8988T (cell line): ENCODE results near the gene B9D2.
A peak's percentile ranks its signal among the peaks of the same experiment; 100 is the strongest.
"Not testable (repeated sequence)": the region's sequence is repeated elsewhere in the genome, so short reads cannot be mapped to it uniquely, and the experiment has no call there.

Experiments
- DNase-seq: peaks from one replicate; pipeline ENCODE4 v3.0.0; 2011

B9D2 gene

DNA sequence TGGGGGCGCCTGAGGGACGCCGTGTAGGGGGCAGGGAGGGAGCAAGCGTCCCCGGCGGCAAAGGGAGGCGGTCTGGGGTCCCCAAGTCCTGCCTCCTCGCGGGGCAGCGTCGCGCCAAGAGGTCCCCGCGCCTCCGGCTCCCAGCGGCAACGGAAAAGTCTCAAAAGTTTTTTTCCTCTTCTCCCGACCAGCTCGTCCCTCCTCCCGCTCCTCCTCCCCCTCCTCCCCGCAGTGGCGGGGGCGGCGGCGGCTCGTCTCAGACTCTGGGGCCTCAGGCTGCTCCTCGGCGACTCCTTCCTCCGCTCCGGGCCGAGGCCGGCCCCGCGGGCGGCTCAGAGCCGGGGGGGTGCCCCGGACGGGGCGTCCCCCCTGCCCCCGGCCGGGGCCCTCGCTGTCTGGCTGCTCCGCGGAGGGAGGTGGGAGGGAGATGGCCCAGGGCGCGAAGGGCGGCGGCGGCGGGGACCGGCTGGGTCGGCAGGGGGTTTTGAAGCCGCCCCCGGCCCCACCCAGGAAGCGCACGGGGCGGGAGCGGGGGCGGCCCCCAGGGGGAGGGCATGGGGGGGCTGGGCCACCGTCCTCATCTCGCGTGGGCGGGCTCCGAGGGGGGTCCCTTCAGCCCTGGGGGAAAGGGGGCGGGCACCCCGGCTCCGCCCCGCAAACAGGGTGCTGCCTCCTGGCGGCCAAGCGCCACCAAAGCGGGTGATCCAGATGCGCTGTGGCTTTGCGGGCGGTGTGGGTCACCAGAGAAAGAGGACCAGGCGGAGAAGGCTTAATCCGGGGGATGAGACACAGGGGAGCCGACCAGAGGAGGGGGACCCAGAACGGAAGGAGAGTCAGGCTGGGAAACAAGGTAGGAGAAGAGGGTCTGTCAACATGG, 10.2 kb downstream of the B9D2 start, which contains the start of gene TGFB1:
Gene TGFB1 (minus strand): TSS at position 457 of the 877 bp plus-strand sequence. CDS start 878 bp downstream, outside the sequence.
- DNase-seq, result peak; percentile 86

DNA sequence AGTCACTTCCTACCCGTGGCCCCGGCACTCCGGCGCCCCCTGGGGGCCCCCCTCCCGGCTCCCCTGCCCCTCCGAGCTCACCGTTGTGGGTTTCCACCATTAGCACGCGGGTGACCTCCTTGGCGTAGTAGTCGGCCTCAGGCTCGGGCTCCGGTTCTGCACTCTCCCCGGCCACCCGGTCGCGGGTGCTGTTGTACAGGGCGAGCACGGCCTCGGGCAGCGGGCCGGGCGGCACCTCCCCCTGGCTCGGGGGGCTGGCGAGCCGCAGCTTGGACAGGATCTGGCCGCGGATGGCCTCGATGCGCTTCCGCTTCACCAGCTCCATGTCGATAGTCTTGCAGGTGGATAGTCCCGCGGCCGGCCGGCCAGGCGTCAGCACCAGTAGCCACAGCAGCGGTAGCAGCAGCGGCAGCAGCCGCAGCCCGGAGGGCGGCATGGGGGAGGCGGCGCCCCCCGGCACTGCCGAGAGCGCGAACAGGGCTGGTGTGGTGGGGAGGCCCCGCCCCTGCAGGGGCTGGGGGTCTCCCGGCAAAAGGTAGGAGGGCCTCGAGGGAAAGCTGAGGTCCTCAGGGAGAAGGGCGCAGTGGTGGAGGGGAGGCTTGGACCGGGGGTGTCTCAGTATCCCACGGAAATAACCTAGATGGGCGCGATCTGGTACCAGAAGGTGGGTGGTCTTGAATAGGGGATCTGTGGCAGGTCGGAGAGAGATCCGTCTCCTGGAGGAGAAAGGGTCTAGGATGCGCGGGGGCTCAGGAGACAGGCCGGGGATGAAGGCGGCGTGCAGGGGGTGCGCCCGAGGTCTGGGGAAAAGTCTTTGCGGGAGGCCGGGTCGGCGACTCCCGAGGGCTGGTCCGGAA, 11.1 kb downstream of the B9D2 start:
- peak; percentile 65 for DNase-seq

DNA sequence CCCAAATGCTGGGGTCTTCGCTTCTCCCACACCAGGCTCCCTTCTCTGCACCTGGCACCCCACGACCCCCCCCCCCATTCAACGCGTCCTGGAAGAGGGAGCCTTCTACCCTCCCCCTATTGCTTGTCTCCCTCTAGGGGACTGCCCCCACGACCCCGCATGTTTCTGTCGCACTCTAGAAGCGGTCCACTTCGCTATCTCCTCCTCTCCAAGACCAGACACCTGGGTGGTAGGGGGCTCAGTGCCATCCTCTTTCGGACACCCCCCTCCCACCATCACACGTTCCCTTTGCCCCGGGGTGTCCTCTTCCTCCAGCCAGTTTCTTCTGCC, 11.7 kb downstream of the B9D2 start:
- no peak for DNase-seq

DNA sequence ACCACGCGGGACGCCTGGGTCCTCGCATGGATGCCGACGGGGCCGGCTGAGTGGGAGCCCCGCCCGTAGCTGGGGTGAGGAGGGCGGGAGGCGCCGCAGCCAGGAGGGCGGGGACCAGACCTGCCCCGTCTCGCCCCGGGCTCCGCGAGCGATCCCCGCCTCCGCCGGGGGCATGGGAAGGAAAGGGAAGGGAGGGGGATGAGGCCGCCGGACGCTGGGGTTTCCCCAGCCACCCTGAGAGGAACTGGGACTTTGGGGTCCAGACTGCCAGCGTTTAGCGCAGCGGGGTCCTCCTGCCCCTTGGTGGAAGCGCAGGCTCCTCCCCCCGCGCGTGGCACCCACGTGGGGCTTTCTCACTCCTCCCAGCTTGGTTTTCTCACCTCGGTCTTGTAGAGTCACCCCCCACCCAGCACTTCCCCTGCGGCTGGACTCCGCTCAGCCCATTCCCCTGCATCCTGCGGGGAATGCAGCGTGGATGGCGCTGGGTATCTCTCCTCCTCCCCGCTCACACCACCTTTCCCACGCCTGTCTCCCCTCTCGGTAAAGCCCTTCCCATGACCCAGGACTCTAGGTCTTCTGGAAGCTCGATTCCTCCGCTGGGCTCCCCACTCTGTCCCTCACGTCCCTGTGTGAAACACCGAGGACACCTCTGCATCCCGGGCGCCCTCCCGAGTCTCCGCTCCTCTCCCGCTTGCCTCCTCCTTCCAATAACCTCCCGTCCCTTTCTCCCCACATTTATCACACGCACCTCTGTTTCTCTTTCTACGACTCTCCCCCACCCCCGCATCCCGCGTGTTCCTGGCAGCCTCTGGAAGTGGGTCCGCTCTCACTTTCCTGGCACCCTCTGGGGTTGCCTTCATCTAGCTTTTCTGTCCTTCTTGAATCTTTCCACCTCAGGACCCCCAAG, 12.4 kb downstream of the B9D2 start:
- DNase-seq, result peak; percentile 64

DNA sequence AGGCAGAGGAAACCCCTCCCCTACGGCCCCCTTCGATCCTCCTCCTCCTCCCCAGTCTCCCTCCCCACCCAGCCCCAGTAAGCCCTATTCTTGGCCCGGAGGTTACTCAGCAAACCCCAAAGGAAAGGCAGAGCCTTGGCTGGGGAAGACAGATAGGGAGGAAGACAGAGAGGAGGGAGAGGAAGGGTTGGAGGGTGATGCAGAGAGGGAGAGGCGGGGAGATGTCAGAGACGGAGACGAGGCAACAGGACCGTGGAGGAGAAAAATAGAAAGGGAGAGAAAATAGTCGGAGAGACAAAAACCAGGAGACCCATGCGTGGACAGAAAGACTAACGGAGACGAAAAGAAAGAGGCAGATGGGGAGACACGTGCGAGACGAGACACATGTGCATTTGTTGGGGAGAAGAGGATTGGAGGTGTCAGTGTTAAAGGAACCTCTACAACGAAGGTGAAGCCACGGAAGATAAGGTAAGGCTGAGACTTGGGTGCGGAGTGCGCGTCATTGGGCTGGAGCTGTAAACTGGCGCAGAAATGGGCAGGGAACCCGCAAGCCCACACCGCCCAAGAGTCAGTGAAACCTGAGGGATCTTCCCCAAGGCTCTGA, 13.1 kb downstream of the B9D2 start:
- no peak for DNase-seq

DNA sequence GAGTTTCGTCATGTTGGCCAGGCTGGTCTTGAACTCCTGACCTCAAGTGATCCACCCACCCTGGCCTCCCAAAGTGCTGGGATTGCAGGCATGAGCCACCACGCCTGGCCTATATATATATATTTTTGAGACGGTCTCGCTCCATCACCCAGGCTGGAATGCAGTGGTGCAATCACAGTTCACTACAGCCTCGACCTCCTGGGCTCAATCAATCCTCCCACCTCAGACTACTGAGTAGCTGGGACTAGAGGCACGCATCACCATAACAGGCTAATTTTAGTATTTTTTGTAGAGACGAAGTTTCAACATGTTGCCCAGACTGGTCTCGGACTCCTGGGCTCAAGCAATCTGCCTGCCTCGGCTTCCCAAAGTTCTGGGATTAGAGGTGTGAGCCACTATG, 17.0 kb downstream of the B9D2 start:
- DNase-seq, result not testable (repeated sequence)

DNA sequence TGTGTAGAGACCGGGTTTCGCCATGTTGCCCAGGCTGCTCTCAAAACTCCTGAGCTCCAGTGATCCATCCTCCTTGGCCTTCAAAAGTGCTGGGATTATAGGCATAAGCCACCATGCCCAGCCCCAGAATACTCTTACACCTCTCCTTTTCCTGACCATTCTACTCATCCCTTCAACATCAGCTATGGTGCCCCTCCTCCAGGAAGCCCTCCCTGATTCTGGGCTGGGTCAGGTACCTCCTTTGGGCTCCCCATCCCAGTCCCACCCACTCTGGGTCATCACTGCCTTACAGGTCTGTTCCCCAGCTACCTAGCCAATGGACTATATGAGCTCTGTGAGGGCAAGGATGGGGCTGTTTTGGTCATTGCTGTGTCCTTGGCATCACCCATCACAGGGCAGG, 19.8 kb downstream of the B9D2 start:
- no peak for DNase-seq

DNA sequence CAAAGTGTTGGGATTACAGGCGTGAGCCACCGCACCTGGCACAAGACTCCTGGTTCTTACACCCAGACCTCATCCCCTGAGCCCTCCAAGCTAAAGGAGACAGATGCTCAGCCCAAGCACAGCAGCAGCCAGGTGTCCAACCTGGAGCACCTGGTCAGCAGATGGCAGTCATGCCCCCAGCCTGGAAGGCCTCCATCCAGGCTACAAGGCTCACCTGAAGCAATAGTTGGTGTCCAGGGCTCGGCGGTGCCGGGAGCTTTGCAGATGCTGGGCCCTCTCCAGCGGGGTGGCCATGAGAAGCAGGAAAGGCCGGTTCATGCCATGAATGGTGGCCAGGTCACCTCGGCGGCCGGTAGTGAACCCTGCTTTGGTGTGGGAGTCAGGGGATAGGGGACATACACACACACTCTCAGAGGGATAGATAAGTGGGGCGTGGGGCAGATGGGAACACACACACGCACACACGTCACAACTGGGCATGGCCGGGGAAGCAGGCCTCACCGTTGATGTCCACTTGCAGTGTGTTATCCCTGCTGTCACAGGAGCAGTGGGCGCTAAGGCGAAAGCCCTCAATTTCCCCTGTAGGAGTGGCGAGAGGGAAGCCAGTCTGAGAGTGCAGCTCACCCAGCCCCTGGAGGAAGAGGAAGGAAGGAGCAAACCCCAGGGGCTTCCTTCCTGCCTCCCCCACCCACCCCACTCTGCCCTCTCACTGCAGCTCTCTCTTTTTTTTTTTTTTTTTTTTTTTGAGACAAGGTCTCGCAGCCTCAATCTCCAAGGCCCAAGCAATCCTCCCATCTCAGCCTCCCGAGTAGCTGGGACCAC, 22.1 kb downstream of the B9D2 start:
- DNase-seq, result no peak

DNA sequence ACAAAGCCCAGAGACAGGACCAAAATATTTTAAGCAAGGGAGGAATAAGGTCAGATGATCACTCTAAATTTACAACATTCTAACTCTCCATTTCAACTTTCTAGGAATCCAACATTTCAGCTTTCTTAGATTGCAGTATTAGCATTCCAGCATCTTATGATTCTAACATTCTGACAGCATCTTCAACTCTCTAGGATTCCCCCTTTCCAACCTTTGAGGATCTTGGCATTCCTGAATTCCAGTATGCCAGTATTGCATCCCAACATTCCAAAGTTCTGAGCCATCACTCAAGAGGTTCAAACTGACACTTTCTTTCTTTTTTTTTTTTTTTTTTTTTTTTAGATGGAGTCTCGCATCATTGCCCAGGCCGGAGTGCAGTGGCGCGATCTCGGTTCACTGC, 24.0 kb downstream of the B9D2 start:
- DNase-seq, result no peak

DNA sequence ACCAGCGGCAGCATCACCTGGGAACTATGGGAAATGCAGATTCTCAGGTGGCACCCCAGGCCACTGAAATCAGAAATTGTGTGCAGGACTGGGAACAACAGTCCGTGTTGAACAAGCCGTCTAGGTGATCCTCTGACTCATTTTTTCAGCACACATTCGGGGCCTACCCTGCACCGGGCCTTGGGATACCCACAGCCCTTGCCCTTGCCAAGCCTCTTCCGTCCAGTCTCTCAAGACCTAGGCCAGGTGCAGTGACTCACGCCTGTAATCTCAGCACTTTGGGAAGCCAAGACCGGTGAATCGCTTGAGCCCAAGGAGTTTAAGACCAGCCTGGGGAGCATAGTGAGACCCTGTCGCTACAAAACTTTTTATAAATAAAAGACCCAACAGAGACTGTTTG, 28.5 kb downstream of the B9D2 start:
- no peak for DNase-seq

DNA sequence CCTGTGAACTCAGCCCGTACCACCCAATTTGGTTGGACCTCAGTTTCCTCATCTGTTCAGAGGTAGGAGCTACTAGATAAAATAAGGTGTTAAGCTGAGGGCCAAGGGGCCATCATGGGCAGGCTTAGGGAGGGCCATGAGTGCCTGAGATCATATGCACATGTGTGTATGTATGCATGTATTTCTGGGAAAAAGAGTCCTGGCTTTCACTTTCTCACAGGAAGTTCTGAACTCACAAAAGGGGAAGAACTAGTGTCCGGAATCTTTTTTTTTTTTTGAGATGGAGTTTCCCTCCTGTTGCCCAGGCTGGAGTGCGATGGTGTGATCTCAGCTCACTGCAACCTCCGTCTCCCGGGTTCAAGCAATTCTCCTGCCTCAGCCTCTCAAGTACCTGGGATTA, 29.2 kb downstream of the B9D2 start:
- DNase-seq, result no peak

DNA sequence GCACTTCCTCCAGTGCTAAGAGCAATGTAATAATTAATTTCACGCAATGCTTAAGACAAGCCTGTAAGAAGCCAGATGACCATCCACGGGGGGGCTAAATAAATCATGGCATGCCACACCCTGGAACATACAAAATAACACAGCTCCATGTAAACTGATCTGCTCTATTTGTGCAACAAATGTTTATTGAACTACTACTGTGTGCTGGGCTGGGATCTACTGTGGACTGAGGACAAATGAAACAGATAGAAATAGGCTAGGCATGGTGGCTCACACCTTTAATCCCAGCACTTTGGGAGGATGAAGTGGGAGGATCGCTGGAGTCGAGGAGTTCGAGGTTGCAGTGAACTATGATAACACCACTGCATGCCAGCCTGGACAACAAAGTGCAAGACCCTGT, 31.5 kb downstream of the B9D2 start:
- DNase-seq, result no peak

DNA sequence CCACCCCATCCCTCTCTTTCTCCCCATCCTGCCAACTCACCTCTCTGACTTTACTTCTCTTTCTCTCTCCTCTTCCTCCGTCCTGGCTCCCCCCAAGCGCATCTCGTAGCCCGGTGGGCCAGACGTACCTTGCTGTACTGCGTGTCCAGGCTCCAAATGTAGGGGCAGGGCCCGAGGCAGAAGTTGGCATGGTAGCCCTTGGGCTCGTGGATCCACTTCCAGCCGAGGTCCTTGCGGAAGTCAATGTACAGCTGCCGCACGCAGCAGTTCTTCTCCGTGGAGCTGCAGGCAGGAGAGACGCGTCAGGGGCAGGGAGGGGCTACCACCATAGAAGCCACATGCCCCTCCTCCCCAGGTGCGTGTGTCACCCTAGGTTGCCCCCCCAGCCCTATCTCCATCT, 31.9 kb downstream of the B9D2 start:
- DNase-seq, result no peak

DNA sequence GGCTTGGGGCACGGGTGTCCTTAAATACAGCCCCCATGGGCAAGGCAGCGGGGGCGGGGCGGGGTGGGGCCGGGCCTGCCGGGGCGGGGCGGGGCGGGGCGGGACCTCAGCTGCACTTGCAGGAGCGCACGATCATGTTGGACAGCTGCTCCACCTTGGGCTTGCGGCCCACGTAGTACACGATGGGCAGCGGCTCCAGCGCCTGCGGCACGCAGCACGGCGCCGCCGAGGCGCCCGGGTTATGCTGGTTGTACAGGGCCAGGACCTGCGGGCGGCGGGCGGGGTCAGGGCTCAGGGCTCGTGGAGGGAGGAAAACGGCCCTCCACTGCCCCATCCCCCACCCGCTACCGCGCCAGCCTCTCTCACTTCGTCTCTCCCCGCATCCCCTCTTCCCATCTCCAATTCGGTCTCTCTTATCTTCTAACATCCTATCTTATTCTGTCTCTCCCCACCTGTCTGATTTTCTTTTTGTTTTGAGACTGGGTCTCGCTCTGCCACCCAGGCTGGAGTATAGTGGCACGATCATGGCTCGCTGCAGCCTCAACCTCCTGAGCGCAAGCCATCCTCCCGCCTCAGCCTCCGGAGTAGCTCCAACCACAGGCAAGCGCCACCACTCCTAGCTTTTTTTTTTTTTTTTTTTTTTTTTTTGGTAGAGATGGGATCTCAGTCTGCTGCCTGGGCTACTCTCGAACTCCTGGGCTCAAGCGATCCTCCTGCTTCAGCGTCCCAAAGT, 32.8 kb downstream of the B9D2 start:
- DNase-seq, result no peak

DNA sequence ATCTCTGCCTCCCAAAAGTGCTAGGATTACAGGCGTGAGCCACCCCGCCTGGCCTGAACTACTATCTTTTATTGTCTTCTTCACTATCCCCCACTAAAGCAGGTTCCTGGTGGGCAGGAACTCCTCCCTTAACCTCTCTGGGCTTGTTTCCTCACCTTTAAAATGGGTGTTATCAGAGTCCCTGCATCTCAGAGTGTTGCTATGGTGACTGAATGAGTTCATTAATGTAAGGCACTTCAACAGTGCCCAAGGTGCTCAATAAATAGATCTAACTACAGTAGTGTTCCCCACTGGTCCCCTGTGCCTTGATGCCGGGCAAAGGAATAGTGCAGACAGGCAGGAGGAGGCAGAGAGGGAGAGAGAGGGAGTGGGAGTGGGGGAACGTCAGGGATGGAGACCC, 33.5 kb downstream of the B9D2 start:
- DNase-seq, result no peak

DNA sequence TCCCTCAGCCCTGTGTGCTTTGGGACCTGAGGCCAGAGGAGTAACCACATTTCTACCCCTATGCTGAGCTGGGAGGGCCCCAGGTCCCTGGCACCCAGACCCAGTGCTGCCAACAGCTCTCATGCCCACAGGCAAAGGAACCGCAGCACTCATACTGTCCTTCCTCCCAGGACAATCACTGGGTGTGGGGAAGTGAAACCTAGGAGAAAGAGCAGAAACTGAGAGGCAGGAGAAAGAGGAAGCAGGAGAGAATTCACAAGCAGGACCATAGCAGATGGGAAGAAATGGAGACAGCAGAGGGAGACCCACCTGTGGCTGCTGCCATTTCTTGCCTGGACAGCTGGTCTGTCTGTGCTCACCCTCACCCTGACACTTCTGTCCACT, 35.1 kb downstream of the B9D2 start:
- no peak for DNase-seq

DNA sequence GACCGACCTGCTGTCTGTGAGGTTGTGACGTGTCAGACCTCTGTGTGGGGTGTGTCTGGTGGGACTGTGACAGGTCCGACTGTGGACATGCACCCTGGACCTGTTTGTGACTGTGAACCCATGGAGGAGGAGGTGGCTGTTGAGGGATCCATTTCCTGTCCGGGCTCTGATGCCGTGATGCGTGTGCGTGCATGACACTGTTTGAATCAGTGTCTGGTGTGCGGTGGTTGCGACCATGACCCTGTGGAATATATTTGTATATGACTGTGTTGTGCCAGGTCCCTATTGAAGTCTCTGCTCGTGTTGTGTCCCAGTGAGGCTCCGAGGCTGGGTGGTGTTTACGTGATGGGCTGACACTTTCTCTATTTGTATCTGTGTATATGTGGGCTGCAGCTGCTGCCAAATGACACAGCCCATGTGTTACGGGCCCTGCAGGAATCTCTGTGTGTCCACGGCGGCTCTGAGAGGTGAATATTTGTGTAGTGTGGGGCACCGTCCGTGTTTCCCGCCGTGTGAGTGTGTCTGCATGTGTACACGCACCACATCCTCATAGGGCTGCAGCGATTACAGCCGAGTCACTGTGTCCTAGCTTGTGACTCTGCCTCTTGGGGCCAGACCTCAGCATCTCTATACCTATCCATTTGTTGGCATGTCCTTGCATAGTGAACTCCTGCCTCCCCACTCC, 35.6 kb downstream of the B9D2 start:
- DNase-seq, result no peak

DNA sequence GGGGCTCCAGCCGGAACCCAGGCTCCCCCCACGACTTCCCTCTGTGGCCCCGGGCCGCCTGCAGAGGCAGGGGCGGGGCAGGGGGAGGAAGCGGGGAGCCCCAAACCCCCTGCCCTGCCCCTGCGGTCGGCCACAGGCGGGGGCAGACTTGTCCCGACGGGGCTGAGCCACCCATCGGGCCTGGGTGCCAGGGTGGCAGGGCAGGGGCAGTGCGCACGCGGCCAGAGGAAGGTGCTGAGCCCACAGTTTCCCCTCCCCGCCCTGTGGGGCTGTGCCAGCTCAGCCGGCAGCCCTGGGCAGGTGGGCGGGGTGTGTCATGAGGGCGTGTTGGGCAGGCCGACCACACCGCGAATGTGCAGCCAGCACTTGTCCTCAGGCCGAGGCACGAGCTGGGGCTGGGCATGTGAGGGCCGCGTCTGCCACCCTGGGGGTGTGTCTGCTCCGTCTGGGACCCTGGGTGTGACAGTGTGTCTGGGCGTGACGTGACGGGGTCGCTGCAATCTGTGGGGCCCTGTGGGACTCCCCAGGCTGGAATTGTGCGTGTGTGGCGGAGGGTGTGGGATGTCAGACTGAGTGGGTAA, 36.3 kb downstream of the B9D2 start:
- DNase-seq, result peak; percentile 63

DNA sequence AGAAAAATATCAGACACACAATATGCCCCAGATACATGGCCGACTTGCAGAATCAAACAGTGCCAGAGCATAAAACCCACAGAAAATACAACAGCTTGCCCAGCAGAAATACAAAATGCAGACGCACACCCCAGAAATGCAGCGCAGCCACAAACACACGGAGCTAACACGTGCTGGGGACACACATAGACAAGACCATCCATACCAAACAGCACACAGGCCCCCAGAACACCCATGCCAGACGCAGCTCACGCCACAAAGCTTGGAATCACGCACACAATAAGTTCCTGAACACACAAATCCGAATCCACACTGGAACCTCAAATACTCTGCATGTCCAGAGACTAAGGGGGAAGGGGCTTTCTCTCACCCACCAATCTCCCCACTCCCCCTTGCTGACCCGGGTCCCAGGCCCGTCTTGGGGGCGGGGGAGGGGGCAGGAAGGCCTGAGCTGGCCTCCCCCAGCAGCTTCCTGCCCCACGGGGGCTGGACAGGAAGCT, 36.8 kb downstream of the B9D2 start:
- DNase-seq, result no peak
